GM19025 (cell line): ENCODE measurements around the gene NLRP1.
"Not testable (repeated sequence)": the region's sequence is repeated elsewhere in the genome, so short reads cannot be mapped to it uniquely, and the experiment has no call there.

Experiments
- ATAC-seq: cut with Tn5 transposase; IDR thresholded peaks from one replicate; pipeline ENCODE4 v1.9.1; 2021; ENCODE audit warnings: mild to moderate bottlenecking, low read depth, moderate library complexity; ENCODE audit not compliant: unreplicated experiment

NLRP1 gene

GRCh38 chr17:5588584-5588983 lies 4.3 kb upstream of the NLRP1 start:
- no peak for ATAC-seq

DNA sequence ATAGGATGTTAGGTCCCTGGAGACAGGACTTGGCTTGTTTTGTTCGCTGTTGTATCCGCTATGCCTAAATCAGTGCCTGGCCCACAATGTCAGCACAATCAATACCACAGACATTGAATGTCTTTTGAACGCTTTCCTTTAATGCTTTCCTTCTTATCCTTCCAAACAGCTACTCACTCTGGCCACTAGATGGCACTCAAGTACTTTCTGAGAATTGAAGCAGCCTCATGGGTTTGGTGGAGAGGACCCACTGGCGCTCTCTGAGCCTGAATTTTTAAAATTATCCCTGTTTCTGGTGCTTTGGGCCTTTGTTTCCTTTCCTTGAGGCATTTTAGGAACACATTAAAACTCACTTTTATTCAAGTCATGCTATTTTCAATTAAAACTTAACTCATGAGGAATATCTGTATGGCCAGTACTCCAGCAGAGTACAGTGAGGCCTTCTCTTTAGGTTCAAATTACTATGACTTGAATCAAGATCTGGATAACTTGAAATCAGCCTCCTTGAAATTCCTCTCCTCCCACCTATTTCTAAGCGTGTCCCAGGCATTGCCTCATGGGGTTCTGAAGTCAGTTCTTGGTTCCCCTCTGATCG lies 3.2 kb upstream of the NLRP1 start:
- no peak for ATAC-seq

DNA sequence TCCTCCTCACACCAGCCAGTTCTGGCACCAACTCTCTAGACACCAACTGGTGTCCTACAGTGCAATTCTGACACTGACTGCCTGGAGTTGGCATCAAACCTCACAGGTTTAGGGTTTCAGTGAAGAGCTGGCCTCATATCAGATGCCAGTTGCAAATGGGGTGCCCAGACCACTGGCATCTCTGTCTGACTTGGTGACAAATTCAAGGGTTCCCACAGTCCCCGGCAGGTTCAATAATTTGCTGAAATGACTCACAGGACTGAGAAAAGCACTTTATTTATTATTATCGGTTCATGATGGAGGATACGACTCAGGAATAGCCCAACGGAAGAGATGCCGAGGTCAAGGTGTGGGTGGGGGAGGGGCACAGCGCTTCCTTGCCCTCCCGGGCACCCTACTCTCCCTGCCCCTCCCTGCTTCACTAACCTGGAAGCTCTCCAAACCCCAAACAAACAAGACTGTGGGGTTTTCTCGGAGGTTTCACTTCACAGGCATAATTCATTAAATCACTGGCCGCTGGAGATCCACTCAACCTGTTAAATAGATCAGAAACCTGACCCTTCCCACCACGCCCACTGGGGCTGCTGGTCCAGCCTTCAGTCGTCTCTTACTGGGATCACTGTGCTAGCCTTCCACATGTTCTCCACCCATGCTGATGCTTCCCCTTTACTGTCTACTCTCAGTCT lies 1.7 kb upstream of the NLRP1 start:
- ATAC-seq, result no peak

DNA sequence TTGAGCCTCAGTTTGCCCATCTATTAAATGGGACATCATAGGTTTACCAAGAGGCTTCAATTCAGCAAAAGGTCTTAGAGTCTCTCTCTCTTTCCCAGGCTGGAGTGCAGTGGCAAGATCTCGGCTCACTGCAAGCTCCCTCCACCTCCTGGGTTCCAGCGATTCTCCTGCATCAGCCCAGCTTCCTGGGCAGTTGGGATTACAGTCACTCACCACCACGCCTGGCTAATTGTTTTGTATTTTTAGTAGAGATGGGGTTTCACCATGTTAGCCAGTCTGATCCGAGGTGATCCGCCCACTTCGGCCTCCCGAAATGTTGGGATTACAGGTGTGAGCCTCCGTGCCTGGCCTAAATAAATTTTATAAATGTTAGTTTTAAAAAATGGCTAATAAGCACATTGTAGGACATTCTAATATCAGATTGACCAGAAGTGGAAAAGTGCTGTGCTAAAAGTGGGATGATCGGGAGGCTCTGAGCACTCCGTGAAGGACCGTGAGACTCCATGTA lies 1.0 kb upstream of the NLRP1 start:
- ATAC-seq, result no peak

GRCh38 chr17:5583426-5584382 lies 605 bp downstream of the NLRP1 start:
- no peak for ATAC-seq

DNA sequence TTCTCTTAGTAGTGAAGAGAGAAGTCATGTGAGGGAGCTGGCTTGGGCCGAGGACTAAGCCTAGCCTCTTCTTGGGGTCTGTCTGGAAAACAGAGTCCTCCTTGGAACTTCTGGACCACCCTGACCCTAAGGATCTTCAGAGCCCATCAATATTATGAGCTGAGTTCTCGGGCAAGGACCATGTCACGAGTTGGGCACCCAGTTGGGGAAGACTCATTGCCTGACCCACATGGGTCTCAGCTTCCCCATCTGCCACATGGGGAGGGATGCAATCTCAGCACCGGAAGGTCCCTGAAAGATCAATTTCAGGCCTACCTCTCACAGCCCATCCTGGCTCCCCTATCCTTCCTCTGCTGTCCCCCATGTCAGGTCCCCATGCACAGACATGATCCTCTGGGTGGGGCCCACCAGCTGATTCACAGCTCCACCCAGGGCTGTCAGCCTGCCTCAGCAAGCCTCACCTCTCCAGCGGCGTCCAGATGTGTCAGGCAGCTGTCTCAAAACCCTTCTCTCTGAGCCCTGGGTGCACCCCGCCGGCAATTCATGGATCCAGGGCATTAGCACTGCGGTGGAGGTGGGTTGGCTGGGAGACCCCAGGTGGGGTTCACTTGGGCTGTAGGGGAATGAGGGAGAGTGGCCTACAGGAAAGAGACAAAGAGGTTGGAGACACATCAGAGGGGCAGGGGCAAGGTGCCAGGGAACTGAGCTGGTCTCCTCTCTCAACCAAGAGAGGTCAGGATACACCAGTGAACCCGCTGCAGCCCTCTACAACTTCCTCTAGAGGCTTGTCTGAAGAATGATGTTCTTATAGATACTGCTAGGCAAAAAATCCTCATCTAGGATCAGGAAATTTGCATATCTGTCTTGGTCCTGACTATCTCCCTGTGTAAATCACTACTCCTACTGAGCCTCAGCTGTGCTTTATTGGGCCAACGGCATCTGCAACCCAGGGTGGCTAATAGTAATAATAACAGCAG lies 1.8 kb downstream of the NLRP1 start:
- no peak for ATAC-seq

- ATAC-seq, result no peak
These were observed 2.7 kb downstream of the NLRP1 start for GRCh38 chr17:5581655-5582054.

DNA sequence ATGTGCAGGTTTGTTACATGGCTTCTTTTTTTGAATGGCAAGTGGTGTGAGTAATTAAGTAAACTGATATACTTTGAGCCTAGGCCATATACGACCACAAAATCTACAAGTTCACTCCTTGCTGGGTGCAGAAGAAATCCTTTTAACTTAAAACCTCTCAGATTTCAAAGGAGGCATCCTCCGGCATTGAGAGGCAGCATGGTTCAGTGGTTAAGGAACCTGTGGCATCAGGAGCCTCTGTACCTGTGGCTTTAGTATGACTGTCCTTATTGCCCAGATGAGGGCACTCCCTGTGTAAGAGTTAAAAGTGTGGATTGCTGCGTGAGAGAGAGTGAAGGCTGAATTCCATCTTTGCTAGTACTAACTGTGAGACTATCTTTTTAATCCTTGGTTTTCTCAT lies 3.3 kb downstream of the NLRP1 start:
- ATAC-seq, result no peak

DNA sequence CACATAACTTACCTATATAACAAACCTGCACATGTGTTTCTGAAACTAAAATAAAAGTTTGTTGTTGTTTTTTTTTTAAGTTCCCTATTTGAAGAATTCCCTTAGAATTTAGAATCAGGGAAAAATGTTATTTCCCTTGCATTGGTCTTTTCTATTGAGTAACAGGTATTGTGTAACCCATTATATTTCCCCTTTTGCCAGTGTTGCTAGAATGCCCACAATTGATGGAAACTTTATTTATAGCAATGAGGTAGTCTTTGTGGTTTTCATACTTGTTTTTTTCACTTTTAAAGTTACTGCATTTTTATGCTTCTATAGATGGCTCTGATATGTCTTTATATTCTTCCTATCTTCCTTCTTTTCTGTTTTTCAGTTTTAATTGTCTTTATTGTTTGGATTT lies 3.9 kb downstream of the NLRP1 start:
- no peak for ATAC-seq

GRCh38 chr17:5578768-5579167 lies 5.5 kb downstream of the NLRP1 start:
- not testable (repeated sequence) for ATAC-seq

DNA sequence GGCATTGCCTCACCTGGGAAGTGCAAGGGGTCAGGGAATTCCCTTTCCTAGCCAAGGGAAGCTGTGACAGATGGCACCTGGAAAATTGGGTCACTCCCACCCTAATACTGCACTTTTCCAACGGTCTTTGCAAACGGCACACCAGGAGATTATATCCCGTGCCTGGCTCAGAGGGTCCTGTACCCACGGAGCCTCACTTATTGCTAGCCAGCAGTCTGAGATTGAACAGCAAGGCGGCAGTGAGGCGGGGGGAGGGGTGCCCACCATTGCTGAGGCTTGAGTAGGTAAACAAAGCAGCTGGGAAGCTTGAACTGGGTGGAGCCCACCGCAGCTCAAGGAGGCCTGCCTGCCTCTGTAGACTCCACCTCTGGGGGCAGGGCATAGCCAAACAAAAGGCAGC lies 11.3 kb downstream of the NLRP1 start:
- ATAC-seq, result not testable (repeated sequence)

- ATAC-seq, result no peak
These were observed 13.0 kb downstream of the NLRP1 start for GRCh38 chr17:5571281-5571680.

DNA sequence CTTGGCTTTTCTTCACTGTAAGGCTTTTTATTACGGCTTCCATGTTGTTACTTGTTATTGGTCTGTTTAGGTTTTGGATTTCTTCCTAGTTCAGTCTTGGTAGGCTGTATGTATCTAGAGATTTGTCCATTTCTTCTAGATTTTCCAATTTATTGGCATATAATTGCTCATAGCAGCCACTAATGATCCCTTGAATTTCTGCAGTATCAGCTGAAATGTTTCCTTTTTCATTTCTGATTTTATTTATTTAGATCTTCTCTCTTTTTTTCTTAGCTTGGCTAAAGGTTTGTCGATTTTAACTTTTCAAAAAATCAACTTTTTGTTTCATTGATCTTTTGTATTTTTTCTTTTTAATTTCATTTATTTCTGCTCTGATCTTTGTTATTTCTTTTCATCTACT lies 18.5 kb downstream of the NLRP1 start:
- ATAC-seq, result no peak

DNA sequence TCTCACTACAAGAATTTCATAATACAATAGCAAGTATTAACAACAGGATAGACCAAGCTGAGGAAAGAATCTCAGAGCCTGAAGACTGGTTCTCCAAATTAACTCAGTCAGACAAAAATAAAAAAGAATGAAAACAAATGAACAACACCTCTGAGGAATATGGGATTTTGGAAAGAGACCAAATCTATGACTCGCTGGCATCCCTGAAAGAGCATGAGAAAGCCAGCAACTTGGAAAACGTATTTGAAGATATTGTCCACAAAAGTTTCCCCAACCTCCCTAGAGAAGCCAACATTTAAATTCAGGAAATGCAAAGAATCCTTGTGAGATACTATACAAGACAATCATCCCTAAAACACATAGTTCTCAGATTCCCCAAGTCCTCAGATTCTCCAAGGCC lies 20.9 kb downstream of the NLRP1 start:
- ATAC-seq, result no peak

GRCh38 chr17:5562661-5563360 lies 21.5 kb downstream of the NLRP1 start:
- ATAC-seq, result no peak

DNA sequence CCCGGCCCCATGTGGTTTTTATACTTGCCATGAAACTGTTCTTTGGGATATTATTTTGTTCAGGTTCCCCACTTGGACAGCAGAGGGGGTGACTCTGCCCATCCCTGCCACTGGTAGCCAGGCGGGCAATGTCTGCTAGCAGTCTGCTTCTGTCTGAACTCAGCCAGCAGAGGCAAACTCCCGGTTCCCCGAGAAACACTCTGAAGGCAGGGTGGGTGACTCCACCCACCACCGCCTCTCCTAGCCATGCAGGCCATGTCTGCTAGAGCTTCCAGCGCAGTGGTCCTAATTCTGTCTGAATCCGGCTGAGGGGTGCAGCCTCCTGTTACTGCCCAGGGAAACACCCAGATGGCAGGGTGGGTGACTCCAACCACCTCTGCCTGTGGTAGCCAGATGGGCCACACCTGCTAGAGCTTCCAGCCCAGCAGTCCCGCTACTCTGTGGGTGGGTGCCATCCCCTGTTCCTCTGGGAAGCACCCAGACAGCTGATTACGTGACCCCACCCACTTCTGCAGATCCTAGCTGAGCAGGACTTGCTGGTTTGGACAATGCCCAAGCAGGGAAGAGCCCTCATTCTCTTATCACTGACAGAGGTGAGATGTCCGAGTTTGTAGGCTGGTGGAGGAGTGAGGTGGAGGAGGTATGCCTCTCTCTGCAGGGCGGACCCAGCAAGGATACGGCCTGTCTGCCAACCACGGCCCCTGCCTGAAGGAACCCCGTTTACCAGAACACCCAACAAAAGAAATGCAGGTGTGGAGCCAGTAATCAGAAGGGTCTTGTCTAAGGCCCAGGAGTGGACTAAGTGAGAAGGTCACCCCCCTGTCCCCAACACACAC lies 22.4 kb downstream of the NLRP1 start:
- no peak for ATAC-seq

- ATAC-seq, result no peak
These were observed 23.8 kb downstream of the NLRP1 start for GRCh38 chr17:5560361-5560988.
